ENCODE measurements around the gene EPHA6.

EPHA6 gene

DNA sequence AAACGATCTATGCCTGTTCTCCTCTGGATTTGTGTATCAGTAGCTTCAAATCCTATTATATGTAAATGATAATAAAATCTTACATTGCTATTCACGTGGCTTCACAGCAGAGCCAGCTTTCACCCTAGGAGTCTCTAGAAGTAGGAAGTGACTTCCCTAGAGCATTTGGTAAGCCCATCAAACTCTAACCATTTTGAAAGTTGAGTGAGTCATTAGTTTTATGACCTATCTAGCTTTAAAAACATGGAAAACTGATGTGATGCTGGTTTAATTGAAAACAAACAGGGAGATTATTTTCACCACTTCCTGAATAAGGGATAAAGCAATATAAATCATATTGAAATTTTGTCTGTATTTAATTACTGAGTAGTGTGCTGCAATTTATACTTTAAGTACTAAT is 275.2 kb downstream of the EPHA6 start:
- no peaks in the 10 kb centered on the region for H3K4me1 Mint-ChIP-seq
- no peak overlapping the region for H3K27ac Mint-ChIP-seq
- no peak for TF ChIP-seq CTCF (IDR thresholded peaks at IDR 0.05; ENCODE audit: unreplicated experiment in 3 of 3)
- no peaks in the 10 kb centered on the region for H3K27me3 Mint-ChIP-seq (ENCODE audit: low read depth)
- H3K4me3 Mint-ChIP-seq, result no peak overlapping the region
- no peaks in the 10 kb centered on the region for H3K36me3 Mint-ChIP-seq (ENCODE audit: low read depth)
- H3K9me3 Mint-ChIP-seq, result no peaks in the 10 kb centered on the region

- H3K9me3 Mint-ChIP-seq, result no peaks in the 10 kb centered on the region
- H3K27me3 Mint-ChIP-seq (ENCODE audit: low read depth), result no peaks in the 10 kb centered on the region
- no peaks in the 10 kb centered on the region for H3K36me3 Mint-ChIP-seq (ENCODE audit: low read depth)
- H3K27ac Mint-ChIP-seq, result no peak overlapping the region
- no peak overlapping the region for H3K4me3 Mint-ChIP-seq
- H3K4me1 Mint-ChIP-seq, result no peaks in the 10 kb centered on the region
- no peak for TF ChIP-seq CTCF (IDR thresholded peaks at IDR 0.05; ENCODE audit: unreplicated experiment in 3 of 3)
Measured at GRCh38 chr3:97102641-97103040, 288.2 kb downstream of the EPHA6 start.

- Mint-ChIP-seq H3K4me3 (no peak overlapping the region), H3K27ac (no peak overlapping the region), H3K27me3 (ENCODE audit: low read depth) (no peaks in the 10 kb centered on the region), H3K36me3 (ENCODE audit: low read depth) (no peaks in the 10 kb centered on the region), H3K4me1 (no peaks in the 10 kb centered on the region), H3K9me3 (no peaks in the 10 kb centered on the region)
- no peak for TF ChIP-seq CTCF (IDR thresholded peaks at IDR 0.05; ENCODE audit: unreplicated experiment in 3 of 3)
Measured at GRCh38 chr3:97105989-97106651, 291.7 kb downstream of the EPHA6 start.

- no peak for TF ChIP-seq CTCF (IDR thresholded peaks at IDR 0.05; ENCODE audit: unreplicated experiment in 3 of 3)
- Mint-ChIP-seq H3K9me3 (no peaks in the 10 kb centered on the region), H3K36me3 (ENCODE audit: low read depth) (no peaks in the 10 kb centered on the region), H3K27me3 (ENCODE audit: low read depth) (no peaks in the 10 kb centered on the region), H3K27ac (no peak overlapping the region), H3K4me1 (no peaks in the 10 kb centered on the region), H3K4me3 (no peak overlapping the region)
Measured at GRCh38 chr3:97106652-97106989, 292.2 kb downstream of the EPHA6 start.

DNA sequence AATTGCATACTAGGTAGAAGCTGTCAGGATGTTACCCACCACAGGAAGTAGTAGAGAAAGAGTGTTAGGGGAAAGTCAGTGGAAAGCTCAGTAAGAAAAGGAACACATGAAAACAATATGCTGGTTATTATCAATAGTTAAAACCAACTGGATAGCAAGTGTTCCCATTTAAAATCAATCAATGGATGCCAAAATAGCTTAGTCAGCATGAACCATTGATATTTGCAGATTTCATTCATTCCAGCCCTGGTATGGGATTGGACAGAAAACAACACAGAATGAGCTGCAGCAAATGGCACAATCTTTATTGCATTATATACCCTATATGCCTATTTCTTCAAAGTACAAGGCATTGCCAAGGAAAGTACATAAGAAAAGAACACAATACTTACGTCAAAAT is 293.7 kb downstream of the EPHA6 start:
- H3K36me3 Mint-ChIP-seq (ENCODE audit: low read depth), result no peaks in the 10 kb centered on the region

More for the DNA sequence above, 293.7 kb downstream of the EPHA6 start:
- H3K9me3 Mint-ChIP-seq, result no peaks in the 10 kb centered on the region
- H3K4me3 Mint-ChIP-seq, result no peak overlapping the region
- TF ChIP-seq CTCF (IDR thresholded peaks at IDR 0.05; ENCODE audit: unreplicated experiment in 3 of 3), result no peak
- no peaks in the 10 kb centered on the region for H3K27me3 Mint-ChIP-seq (ENCODE audit: low read depth)
- no peak overlapping the region for H3K27ac Mint-ChIP-seq
- peaks cover 4% of the 10 kb centered on the region for H3K4me1 Mint-ChIP-seq
